ENCODE results near the gene NHLRC4. TPM values are rescaled to one million over a fixed set of nuclear protein-coding genes. Genes with fewer than 3 reads are reported as not detected.

The NHLRC4 gene
- total and polyA plus RNA-seq, 2 of the 13 experiments (the other 11 are each of a cell fraction or from before 2014, with no cell fraction given), result 0.40 to 0.59 TPM

GRCh38 chr16:528111-529011, 38.4 kb upstream of the NHLRC4 start:
- no peak overlapping the region for H2AFZ ChIP-seq (ENCODE audit: low read length)
- intact Hi-C loops (cut with micrococcal nuclease; ENCODE audit: unreplicated experiment) (no loop called here), in situ Hi-C loops (cut with HindIII; ENCODE audit: extremely low pct_ligation_motif_present, low pct_unique_long_range_greater_than_20kb) (no loop called here)
- H3K36me3 ChIP-seq (replicated peaks in 1 of 2; ENCODE audit: control insufficient read depth in 1 of 2, insufficient read depth in 2 of 2, low read length in 2 of 2), result peaks cover 0 to 5% of the 10 kb centered on the region in 2 experiments; a peak in 1 of 5 replicates
- ATAC-seq (no peak), DNase-seq (ENCODE audit: low spot score) (no peak), FAIRE-seq (no peak)
- peaks cover 16% of the 10 kb centered on the region; the same call in 1 of the 2 replicates for H4K20me1 ChIP-seq (ENCODE audit: insufficient read depth, low read length)
- POLR2A ChIA-PET, result interaction anchor here (1.0 to 2.7 kb wide), 7 partner anchors 10 to 116 kb away, joined by 3 to 35 read pairs (median 6); partner anchors contain the start of gene PIGQ
- peak overlapping the region; percentile 79 to 96 (median 96) for H3K4me3 ChIP-seq (replicated peaks in 1 of 3; ENCODE audit: insufficient read depth in 1 of 3, low read depth in 2 of 3, low read length in 3 of 3)
- no TSS peak for BruUV-seq (replicated peaks)
- WGBS (ENCODE audit: low lambda C conversion rate), result 5% methylated on average over 7 of the region's 55 CpGs
- peak overlapping the region; percentile 91 for H3K4me2 ChIP-seq (ENCODE audit: low read depth, low read length)
- peaks cover 63% of the 10 kb centered on the region for H3K4me1 ChIP-seq (ENCODE audit: insufficient read depth, low read length)
- H3K79me2 ChIP-seq (ENCODE audit: insufficient read depth, low read length), result peaks cover 65% of the 10 kb centered on the region
- peak overlapping the region; percentile 71 for H3K27ac ChIP-seq (ENCODE audit: extremely low read length, insufficient read depth, low read length)
- CTCF ChIA-PET (ENCODE audit: low intra/inter-chr PET ratio, low total read pairs), result no interaction called here
- H3K9ac ChIP-seq (ENCODE audit: insufficient read depth, low read depth, low read length), result peak overlapping the region; percentile 89
- H3K9me3 ChIP-seq (ENCODE audit: low read length), result no peaks in the 10 kb centered on the region
- no peaks in the 10 kb centered on the region; a peak in 1 of 5 replicates for H3K27me3 ChIP-seq (ENCODE audit: control insufficient read depth in 1 of 2, insufficient read depth in 2 of 2, low read length in 2 of 2)
- 0 out of 2 replicates have a peak, but pooled peaks have one; percentile 9 for TF ChIP-seq SALL1 (CRISPR knock-in tag; IDR thresholded peaks at IDR 0.05)
- no peak for TF ChIP-seq LCORL (IDR thresholded peaks at IDR 0.05)
- 0 out of 2 replicates have a peak, but pooled peaks have one; percentile 20 for TF ChIP-seq LCORL (CRISPR knock-in tag; IDR thresholded peaks at IDR 0.05)
- TF ChIP-seq ZNF576 (CRISPR knock-in tag; IDR thresholded peaks at IDR 0.05), result no peak
- TF ChIP-seq BCLAF1 (IDR thresholded peaks at IDR 0.05), result no peak
- TF ChIP-seq ZFX (CRISPR knock-in tag; IDR thresholded peaks at IDR 0.05; ENCODE audit: low read depth), result peak; percentile 56; the same call in 1 of the 2 replicates
- TF ChIP-seq ISL2 (CRISPR knock-in tag; IDR thresholded peaks at IDR 0.05), result 0 out of 2 replicates have a peak, but pooled peaks have one; percentile 17
- TF ChIP-seq ZNF503 (CRISPR knock-in tag; IDR thresholded peaks at IDR 0.05), result peak; percentile 8; the same call in 1 of the 2 replicates
- TF ChIP-seq ZNF124 (CRISPR knock-in tag; IDR thresholded peaks at IDR 0.05), result 0 out of 2 replicates have a peak, but pooled peaks have one; percentile 53
- TF ChIP-seq LBX2 (CRISPR knock-in tag; IDR thresholded peaks at IDR 0.05; ENCODE audit: borderline replicate concordance), result 0 out of 2 replicates have a peak, but pooled peaks have one; percentile 57
- TF ChIP-seq ZNF772 (CRISPR knock-in tag; IDR thresholded peaks at IDR 0.05), result peak; percentile 28; the same call in 1 of the 2 replicates
- TF ChIP-seq TBX2 (CRISPR knock-in tag; IDR thresholded peaks at IDR 0.05; ENCODE audit: borderline replicate concordance), result peak; percentile 39
- peak; percentile 57; the same call in 1 of the 2 replicates for TF ChIP-seq THAP11 (CRISPR knock-in tag; IDR thresholded peaks at IDR 0.05)
- TF ChIP-seq ZNF605 (CRISPR knock-in tag; IDR thresholded peaks at IDR 0.05), result 0 out of 2 replicates have a peak, but pooled peaks have one; percentile 40
- peak; percentile 16 for TF ChIP-seq RBM39 (IDR thresholded peaks at IDR 0.05; ENCODE audit: low read depth, low read length, poor library complexity, severe bottlenecking)
- TF ChIP-seq CBX1 (IDR thresholded peaks at IDR 0.05; ENCODE audit: low read depth), result no peak
